HG03175 (cell line): ENCODE results near the gene FAHD1.

Source experiments
- ATAC-seq: cut with Tn5 transposase; IDR thresholded peaks from one replicate; pipeline ENCODE4 v1.9.1; 2021; ENCODE audit warnings: mild to moderate bottlenecking, moderate library complexity; ENCODE audit not compliant: unreplicated experiment

FAHD1 gene

DNA sequence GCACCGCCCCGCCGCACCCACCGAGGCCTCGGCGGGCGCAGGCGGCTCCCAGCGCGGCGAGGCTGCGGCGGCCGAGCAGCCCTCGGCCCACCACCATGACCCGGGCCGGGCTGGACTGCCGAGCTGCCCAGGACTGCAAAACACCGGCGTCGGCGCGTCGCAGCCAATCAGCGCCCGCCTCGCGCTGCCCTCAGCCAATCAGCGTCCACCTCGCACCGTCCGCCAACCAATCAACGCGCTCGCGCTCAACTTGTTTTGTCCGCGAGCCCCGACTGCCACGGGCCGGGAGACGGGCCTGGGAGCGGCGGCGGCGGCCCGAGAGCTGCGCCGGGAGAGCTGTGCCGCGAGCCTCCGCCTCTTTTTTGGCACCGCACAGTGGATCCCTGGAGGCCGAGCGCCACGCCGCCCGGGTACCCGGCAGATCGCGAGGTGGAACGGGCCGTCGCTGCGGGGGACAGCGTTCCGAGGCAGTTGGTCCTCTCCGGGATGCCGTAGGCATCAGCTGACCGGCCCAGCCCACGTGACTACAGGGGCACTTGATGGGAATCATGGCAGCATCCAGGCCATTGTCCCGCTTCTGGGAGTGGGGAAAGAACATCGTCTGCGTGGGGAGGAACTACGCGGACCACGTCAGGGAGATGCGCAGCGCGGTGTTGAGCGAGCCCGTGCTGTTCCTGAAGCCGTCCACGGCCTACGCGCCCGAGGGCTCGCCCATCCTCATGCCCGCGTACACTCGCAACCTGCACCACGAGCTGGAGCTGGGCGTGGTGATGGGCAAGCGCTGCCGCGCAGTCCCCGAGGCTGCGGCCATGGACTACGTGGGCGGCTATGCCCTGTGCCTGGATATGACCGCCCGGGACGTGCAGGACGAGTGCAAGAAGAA, at the start of gene FAHD1, which contains the start of gene HAGH:
Gene FAHD1 (plus strand): TSS at position 516 of the 883 bp plus-strand sequence. CDS start 33 bp downstream, at position 549.
Gene HAGH (minus strand): TSS at position 135 of the 883 bp plus-strand sequence. CDS start 38 bp downstream, at position 97.
- peak; percentile 83 for ATAC-seq

DNA sequence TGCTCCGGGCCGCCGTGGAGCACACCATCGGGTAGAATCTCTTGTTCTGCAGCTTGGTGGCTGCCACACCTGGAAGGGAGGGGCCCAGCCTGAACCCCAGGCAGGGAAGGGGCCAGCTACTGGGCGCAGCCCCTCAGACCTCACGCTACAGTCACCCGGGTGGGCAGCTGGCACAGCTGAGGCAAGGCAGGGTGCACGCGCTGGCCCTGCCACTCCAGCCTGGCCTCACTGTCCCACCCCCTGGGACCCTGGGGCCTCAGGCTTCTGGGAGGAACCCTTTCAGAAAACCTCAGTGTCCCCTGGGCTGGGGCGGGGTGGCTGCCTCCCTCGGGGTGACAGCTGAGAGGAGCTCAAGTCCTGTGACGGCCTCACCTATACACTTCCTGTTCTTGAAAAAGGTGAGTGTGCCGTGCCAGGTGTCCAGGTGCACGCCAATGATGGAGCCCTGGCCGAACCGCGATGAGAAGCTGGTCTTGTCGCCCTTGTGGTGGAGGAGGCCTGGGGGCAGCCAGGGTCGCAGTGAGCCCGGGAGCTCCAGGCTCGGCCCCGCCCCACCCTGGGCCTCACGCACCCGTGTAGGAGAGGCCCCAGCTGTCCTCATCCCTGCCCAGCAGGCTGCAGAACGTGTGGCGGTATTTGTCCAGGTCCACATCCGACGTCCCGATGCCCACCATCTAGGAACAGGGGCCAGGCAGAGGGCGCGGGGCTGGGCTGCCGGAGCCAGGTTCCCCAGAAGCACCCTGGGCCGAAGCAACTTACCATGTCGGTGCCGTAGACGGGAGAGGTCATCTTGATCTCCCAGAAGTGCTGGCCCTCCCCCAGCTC, 49.4 kb upstream of the FAHD1 start:
- ATAC-seq: no peak

DNA sequence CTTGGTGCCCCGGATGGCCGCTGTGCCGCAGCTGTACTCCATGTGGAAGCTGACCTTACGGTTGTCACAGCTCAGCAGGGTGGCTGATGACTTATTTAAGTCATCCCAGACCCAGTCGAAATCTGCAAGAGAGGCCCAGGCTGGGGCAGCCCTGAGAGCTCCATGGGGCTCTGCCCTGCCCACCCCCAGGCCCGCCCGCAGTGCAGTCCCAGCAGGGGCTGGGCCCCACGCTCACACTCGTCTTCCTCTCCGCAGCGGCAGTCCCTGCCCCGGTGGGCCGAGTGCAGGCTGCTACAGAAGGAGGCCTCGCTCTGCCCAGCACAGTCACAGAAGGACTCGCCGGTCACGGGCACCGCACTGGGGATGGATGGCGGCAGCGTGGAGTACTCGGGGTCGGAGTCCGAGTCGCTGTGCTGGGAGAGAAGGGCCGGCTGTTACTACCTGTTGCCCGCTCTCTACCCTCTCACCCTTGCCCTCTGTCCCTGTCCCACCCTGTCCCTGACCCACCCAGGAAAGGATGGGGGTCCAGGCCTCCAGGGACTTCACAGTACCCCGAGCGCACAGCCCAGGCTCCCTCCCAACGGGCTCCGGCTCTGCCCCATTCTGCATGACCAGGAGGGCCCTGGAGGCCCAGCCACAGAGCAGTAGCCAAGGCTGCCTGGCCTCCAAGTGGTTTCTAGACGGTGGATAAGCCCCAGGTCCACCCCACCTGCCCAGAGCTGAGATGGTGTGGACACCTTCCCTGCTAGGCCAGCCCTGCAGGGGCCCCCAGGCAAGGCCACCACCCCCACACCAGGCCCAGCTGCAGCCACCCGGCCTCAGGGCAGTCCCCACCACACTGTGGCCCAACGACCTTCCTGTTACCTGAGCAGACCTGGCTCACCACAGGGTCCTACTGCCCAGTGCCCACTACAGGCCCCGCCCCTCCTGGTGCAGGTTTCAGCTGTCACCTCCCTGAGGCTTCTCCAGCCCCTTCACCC, 48.5 kb upstream of the FAHD1 start:
- no peak for ATAC-seq

DNA sequence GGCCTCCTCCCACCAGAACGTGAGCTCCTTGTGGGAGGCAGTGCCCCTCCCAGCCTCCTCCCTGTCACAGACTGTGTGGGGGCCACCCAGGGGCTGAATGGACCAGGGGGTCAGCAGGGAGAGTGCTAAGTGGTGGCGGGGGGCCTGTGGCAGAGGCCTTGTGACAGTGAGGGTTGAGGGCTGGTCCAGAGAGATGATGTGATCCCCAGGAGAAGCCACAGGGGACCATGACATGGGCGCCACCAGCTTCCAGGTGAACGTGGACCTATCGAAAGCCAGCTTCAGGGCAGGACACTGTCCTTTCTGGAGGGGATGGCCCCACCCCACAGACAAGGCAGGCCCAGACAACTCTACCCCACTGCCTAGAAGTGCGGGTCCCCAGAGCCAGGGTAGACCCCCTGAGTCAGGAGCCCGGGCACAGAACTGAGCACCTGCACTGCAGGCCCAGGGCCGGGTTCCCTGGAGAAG, 47.7 kb upstream of the FAHD1 start:
- ATAC-seq: no peak

DNA sequence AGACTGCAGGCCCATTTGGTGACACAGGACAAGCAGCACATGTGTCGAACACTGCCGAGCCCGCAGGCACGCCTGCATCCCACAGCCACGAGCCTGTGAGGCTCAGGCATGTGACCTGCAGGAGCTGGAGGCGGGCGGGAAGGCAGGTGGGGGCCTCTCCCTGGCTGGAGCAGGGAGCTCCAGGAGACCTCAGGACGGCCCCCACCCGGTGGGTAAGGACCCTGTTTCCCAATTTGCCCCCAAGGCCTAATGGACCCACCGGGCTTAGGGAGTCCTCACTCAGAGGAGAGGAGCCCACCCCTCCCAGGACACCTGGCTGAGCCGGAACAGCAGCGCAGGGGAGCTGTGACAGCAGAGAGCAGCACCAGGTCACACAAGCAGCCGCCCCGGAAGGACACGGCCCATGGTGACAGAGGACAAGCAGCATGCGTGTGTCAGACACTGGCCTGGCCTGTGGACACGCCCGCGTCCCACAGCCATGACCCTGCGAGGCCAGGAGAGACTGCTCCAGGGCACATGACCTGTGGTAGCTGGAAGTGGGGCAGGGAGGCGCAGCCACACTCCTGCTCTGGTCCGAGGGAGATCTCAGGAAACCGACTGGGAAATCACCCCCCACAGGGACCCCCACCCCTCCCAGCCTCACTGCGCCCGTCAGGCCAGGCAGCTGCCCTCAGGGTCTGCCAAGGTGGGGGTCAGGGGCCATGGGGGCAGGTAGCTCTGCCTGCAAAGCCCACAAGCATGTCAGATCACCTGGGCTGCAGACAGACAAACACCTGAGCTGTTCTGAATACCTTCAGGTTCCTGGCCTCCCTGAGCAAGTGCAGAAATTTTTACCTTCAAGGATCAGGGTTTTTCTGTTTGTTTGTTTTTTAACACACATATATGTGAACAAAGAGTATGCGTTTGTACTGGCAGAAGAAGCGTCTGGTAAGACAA, 47.0 kb upstream of the FAHD1 start:
- no peak for ATAC-seq

DNA sequence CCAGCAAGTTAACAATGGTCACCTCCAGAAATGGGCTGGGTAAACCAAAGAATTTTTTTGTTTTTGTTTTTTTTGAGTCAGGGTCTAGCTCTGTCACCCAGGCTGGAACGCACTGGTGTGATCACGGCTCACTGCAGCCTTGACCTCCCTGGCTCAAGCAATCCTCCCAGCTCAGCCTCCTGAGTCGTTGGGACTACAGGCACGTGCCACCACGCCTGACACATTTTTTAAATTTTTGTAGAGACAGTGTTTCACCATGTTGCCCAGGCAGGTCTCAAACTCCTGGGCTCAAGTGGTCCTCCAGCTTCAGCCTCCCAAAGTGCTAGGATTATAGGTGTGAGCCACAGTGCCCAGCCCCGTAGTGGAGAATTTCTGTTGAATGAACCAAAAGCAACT, 46.3 kb upstream of the FAHD1 start:
- no peak for ATAC-seq

DNA sequence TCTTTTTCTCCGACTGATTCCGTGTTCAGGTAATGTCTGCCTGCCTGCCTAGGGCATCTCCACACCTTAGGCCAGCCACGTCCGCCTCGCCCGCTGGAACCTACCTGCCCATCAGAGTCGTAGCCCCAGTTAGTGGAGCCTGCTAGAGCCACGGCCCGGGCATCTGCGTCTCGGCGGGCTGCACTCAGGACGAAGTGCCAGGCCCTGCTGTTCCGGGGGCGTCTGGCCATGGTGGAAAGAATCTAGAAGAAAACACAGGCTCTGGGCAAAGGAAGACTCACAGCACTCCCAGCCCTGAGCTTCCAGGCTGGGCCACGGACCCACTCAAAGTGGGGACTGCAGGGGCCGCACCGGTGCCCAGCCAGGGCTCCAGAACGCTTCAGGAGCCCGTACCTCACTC, 45.8 kb upstream of the FAHD1 start:
- ATAC-seq: no peak

DNA sequence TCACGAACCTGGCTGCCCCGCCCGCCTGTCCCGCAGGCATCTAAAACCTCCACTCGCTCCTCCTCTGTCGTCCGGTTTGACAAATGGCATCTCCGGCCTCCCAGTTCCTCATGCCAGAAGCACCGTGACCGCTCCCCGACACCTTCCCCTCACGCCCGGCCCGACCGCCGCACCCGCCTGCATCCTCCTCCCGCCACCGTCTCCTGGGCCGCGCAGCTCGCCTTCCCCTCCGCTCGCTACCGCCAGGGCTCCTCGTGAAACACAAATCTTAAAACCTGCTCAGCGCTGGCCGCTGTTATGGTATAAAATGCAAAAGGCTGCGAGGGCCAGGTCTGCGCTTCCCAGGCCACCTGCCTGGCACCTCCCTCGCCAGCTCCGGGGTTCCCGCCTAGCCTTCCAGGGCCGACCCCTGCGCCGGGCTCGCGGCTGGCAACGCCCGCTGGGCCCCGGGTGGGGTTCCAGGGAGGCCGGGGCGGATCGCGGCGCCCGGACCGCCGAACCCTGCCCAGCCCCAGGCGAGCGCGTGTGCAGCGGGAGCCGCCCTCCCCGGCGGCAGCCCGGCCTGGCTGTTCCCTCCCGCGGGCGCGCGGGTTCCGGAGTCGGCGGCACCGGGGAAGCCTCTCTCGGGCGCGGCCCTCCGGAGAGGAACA, 45.1 kb upstream of the FAHD1 start:
- ATAC-seq: no peak

DNA sequence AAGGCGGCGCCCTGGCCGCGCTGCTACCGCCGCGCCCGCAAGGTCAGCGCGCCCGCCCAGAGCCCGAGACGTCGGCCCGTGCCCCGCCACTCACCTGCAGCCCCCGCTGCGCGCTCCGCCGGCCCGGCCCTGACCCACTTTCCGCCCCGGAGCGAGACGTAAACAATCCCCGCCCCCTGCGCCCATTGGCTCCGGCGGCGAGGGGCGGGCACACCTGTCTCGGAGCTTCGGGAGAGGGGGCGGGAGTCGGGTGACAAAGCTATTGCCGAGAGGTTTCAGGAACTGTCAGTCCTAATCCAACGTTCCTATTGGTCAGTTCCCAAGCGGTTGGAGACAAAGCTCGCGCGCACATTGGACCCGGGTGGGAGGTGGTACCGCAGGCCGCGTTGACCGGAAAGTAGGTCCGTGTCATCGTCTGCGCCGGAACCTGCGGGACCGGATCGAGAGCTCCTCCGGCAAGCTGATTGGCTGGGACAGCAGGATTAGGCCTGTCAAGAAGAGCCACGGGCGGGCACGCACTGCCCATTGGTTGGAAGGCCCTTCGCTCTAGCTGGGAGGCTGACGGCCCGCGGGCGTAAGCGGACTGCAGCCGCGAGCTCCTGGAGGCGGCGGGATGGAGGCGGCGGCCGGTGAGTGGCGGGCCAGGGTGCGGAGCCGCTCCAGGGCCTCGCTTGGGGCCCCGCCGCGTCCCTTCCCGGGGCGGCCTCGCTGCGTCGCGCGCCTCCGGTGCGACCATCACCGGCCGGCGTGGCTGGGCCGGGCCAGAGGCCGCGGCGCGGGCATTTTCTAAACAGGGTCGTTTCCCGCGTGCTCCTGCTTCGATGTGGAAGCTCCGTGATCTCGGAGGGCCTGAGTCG, 44.4 kb upstream of the FAHD1 start, which contains the start of the genes NUBP2 and SPSB3:
Gene NUBP2 (plus strand): TSS at position 553 of the 857 bp plus-strand sequence. CDS start 61 bp downstream, at position 614.
Gene SPSB3 (minus strand): TSS at position 164 of the 857 bp plus-strand sequence. CDS start 1,088 bp downstream, outside the sequence.
- ATAC-seq: peak; percentile 89

DNA sequence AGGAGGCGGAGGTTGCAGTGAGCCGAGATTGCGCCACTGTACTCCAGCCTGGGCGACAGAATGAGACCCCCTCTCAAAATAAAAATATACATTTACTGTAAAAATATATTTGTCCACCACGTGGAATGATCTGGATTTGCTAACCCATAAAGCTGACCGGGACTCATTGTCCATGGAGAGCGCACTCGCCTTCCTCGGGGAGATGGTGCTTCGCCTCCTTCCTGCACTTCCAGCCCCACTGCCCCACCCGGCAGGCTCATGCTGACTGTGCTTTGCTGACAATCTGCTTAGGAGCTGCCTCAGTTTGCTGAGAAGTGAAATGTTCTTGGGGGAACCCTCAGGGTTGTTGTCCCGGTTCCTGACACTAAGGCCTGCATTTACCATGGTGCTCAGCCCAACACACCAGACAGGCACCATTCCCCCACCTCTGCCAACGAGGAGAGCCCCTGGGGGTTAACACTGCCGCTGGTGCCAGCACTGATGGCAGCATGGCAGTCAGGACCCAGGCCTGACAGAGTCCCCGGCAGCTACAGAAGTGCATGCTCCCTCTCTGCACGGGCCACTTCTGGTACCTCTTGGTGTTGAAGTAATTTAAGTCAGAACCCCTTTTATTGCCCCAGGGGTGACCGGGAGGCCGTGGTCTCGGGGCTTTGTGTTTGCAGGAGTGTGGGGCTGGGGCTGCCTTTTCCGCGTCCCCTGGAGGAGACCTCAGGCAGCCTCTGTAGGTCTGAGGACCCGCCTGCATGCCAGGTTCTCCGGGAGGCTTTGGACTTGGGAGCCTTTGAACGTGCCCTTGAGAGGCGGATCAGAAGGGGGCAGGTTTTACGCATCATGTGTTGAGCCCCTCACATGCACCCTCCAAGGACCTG, 41.8 kb upstream of the FAHD1 start:
- ATAC-seq: no peak

DNA sequence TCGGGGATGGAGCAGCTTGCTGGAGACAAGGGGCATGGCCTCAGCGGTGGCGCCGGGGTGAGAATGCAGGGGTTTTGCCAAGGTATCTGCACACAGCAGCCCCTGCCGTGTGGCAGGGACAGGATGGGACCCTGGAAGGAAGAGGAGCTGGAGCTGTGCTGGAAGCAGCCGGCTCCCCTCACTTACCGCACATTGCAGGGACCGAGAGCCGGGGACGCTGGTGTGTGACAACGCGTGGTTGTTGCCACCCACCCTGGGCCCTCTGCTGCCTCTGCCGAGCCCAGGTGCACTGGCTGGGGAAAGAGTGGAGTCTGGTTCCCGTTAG, 41.2 kb upstream of the FAHD1 start:
- ATAC-seq: no peak

DNA sequence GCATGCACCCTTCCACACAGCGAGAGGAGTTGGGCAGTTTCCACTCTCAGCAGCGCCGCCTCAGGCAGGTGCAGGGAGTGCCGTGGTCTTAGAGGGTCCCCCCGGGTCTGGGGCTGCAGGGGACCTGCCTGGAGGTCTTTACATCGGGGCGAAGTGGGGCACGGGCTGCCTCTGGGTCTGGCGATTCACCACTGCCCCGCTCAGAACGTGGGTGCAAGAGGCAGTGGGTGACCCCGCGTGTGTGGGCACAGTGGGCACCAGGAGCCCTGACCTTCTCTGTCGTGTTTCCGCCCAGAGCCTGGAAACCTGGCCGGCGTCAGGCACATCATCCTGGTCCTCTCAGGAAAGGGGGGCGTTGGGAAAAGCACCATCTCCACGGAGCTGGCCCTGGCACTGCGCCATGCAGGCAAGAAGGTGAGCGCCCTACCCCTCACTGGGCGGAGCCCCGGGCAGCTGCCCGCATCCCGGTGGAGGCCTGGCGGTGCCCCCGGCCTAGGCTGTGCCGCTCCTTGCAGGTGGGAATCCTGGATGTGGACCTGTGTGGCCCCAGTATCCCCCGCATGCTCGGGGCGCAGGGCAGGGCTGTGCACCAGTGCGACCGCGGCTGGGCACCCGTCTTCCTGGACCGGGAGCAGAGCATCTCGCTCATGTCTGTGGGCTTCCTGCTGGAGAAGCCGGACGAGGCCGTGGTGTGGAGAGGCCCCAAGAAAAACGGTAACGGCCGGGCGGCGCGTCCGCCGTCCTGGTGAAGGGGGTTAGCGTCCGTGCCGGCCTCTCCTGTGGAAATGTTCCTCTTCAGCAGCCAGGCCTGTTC, 40.6 kb upstream of the FAHD1 start:
- ATAC-seq: no peak

DNA sequence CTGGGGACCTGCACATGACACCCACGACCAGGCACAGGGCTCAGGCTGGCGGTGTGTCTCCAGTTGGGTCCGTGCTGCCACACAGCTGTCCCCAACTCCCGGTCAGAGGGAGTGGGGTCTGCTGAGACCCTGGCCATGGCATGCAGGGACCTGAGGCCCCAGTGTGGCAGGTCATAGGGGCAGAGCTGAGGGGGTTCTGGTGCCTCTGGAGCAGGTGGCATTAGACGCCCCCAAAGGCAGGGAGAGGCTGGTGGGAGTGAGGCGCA, 40.0 kb upstream of the FAHD1 start:
- no peak for ATAC-seq

DNA sequence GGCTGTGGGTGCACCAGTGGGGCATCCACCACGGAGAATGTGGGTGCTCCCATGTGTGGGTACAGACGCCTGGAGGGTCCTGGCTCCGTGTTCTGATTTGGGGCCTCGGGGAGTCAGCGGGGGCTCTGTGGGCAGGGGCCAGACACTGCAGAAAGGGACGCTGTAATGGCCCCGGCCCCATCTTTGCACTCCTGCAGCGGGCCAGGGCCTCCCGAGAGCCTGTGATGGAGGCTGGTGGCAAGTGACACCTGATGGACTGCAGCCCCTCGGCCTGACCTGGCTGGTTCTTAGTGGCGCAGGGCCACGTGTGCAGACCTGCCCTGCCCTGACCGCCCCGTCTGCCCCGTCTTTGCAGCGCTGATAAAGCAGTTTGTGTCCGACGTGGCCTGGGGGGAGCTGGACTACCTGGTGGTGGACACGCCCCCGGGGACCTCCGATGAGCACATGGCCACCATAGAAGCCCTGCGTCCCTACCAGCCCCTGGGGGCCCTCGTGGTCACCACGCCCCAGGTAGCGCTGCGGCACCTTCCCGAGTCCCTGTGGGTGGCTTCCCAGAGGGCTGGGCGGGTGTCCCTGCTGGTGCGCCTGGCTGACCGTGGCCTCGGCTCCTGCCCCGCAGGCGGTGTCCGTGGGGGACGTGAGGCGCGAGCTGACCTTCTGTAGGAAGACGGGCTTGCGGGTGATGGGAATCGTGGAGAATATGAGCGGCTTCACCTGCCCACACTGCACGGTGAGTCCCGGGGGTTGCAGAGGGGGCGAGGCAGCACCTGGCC, 39.5 kb upstream of the FAHD1 start:
- no peak for ATAC-seq

DNA sequence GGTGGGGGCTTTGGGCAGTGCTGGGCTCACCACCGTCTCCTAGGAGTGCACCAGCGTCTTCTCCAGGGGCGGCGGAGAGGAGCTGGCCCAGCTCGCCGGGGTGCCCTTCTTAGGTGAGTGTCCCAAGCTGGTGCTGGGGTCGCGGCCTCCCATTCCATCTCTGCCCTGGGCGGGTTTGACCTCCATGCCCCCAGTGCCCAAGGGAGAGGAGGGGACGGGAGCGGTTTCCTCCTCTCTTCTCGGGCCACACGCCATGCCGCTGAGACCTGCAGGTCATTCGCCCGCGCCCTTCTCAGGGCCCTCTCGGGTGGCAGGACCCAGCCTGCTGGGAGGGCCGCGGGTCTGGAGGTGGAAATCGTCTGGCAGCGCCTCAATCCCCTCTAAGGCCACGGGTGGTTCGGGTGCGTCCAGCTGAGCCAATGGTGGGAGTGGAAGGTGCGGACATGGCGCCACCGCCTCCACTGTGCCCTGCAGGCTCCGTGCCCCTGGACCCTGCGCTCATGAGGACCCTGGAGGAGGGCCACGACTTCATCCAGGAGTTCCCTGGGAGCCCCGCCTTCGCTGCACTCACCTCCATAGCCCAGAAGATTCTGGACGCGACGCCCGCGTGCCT, 38.8 kb upstream of the FAHD1 start:
- ATAC-seq: no peak
